HG02623 (cell line): Measurements from ENCODE around the gene GNB3.
A peak's percentile ranks its signal among the peaks of the same experiment; 100 is the strongest.
"Not testable (repeated sequence)": the region's sequence is repeated elsewhere in the genome, so short reads cannot be mapped to it uniquely, and the experiment has no call there.

Source experiments
- ATAC-seq: cut with Tn5 transposase; IDR thresholded peaks from one replicate; pipeline ENCODE4 v1.9.1; 2021; ENCODE audit warnings: moderate library complexity; ENCODE audit not compliant: unreplicated experiment

Gene GNB3

GRCh38 chr12:6858799-6859198 is 18.1 kb downstream of the GNB3 start:
- no peak for ATAC-seq

- no peak for ATAC-seq
Measured at GRCh38 chr12:6860116-6860515, 19.4 kb downstream of the GNB3 start.

- no peak for ATAC-seq
Measured at GRCh38 chr12:6860942-6861341, 20.2 kb downstream of the GNB3 start.

- no peak for ATAC-seq
Measured at GRCh38 chr12:6861391-6861790, 20.7 kb downstream of the GNB3 start.

- no peak for ATAC-seq
Measured at GRCh38 chr12:6863033-6863432, 22.3 kb downstream of the GNB3 start.

- ATAC-seq: no peak
Measured at GRCh38 chr12:6863586-6864321, 23.0 kb downstream of the GNB3 start.

GRCh38 chr12:6865307-6865706 is 24.6 kb downstream of the GNB3 start:
- not testable (repeated sequence) for ATAC-seq

- ATAC-seq: no peak
Measured at GRCh38 chr12:6866163-6866919, 25.6 kb downstream of the GNB3 start.

- no peak for ATAC-seq
Measured at GRCh38 chr12:6866920-6867412, 26.2 kb downstream of the GNB3 start.

GRCh38 chr12:6867413-6868210 is 26.9 kb downstream of the GNB3 start, which contains the start of gene TPI1:
Gene TPI1, plus strand, starts transcription at chr12:6867531. Its CDS starts 36 bp downstream, at chr12:6867567.
- peak; percentile 46 for ATAC-seq

GRCh38 chr12:6868211-6869048 is 27.7 kb downstream of the GNB3 start:
- ATAC-seq: no peak

- ATAC-seq: no peak
Measured at GRCh38 chr12:6869049-6870021, 28.6 kb downstream of the GNB3 start.

GRCh38 chr12:6870304-6870703 is 29.6 kb downstream of the GNB3 start:
- not testable (repeated sequence) for ATAC-seq

GRCh38 chr12:6871052-6871957 is 30.6 kb downstream of the GNB3 start:
- no peak for ATAC-seq

GRCh38 chr12:6872073-6873048 is 31.6 kb downstream of the GNB3 start:
- ATAC-seq: no peak

- ATAC-seq: peak; percentile 69
Measured at GRCh38 chr12:6873094-6874014, 32.6 kb downstream of the GNB3 start, which contains the start of gene SPSB2. Gene SPSB2, minus strand, starts transcription at chr12:6873303. Its CDS starts 402 bp downstream, at chr12:6872901.
